ENCODE data around the gene ATG10.

ATG10 gene

DNA sequence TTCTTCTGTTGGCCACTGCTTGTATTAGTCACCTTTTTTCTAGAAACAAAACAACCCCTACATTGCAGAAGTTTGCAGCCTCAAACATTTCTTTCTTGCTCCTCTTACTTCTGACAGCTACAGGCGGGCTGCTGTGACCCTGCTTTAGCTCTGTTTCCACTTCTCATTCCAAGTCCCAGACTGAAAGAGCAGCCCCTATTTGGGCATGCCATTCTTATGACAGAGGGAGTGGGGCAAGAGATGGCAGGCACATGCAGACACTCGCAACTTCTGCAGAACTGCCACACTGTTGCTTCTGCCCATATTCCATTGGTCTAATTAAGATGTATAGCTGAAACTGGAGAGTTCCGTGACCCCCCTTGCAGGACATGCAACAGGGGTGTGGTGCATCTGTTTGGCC, 325.9 kb downstream of the ATG10 start:
- no peak for ATAC-seq
- H3K27ac Mint-ChIP-seq, result no peak overlapping the region
- H3K27me3 Mint-ChIP-seq, result no peaks in the 10 kb centered on the region
- peaks cover 0 to 3% of the 10 kb centered on the region in 2 donors for H3K9me3 Mint-ChIP-seq
- no peak overlapping the region for H3K4me3 Mint-ChIP-seq
- no peak for DNase-seq
- H3K4me1 Mint-ChIP-seq, result no peaks in the 10 kb centered on the region

- H3K27me3 Mint-ChIP-seq, result no peaks in the 10 kb centered on the region
- ATAC-seq (no peak), DNase-seq (no peak)
- no peaks in the 10 kb centered on the region for H3K4me1 Mint-ChIP-seq
- no peak overlapping the region for H3K4me3 Mint-ChIP-seq
- H3K27ac Mint-ChIP-seq, result peak overlapping the region in 1 of 2 donors; percentile 74
- peaks cover 0 to 3% of the 10 kb centered on the region in 2 donors for H3K9me3 Mint-ChIP-seq
Measured at GRCh38 chr5:82298668-82299067, 326.8 kb downstream of the ATG10 start.

DNA sequence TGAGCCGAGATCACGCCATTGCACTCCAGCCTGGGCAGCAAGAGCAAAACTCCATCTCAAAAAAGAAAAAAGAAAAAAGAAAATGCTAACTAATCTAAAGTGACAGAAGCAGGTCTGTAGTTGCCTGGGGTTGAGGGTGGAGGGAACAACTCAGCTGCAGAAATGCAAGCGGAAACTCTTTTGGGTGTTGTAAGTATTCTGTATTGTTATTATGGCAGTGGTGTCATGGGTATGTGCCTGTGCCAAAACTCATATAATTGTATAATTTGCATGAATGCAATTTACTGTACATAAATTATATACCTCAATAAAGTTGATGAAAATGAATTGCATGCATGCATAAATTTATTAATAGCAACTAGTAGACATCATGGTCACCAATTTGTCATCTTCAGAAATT, 329.4 kb downstream of the ATG10 start:
- Mint-ChIP-seq H3K4me3 (no peak overlapping the region), H3K4me1 (no peaks in the 10 kb centered on the region), H3K27me3 (no peaks in the 10 kb centered on the region), H3K9me3 (peaks cover 0 to 3% of the 10 kb centered on the region in 2 donors), H3K27ac (no peak overlapping the region)
- no peak for DNase-seq
- no peak for ATAC-seq

Data from stimulated activated naive CD8-positive, alpha-beta T cell treated with anti-CD3 and anti-CD28 coated beads, Interleukin-15, amount 100 ng/mL, for 72 hours (primary cell).